GM20000 (cell line): ENCODE results near the gene IGFL4.

Source experiments
- DNase-seq: peaks from one replicate; pipeline ENCODE4 v3.0.0; 2012; ENCODE audit warnings: low spot score
- TF ChIP-seq, protein P1 (sequence below): IDR thresholded peaks from 2 replicates; pipeline ENCODE4 v1.5.1; 2012; ENCODE audit warnings: mild to moderate bottlenecking, control low read depth; ENCODE audit errors: extremely low read depth, missing control alignments

Gene IGFL4

DNA sequence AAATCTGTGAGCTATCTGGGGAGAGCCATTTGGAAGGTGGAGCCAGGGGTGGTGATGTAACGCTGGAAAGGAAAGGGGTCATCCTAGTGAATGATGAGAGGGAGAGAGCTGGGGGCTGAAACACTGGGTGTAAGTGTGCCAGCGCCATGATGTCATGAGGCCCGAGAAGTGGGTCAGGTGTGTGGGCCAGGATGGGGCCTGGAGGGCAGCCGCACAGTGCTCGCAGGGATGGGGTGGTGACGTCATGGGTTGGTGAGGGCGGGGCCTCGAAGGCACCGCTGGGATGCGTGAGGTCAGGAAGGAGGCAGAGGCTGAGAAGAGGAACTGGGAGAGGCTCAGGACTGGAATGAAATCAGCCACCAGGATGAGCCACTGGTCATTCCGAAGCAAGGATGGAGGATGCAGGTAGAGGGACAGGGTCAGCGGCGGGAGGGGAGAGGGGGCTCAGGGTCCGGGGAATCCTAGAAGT lies 41.1 kb downstream of the IGFL4 start:
- DNase-seq, result no peak
- TF ChIP-seq, protein P1, sequence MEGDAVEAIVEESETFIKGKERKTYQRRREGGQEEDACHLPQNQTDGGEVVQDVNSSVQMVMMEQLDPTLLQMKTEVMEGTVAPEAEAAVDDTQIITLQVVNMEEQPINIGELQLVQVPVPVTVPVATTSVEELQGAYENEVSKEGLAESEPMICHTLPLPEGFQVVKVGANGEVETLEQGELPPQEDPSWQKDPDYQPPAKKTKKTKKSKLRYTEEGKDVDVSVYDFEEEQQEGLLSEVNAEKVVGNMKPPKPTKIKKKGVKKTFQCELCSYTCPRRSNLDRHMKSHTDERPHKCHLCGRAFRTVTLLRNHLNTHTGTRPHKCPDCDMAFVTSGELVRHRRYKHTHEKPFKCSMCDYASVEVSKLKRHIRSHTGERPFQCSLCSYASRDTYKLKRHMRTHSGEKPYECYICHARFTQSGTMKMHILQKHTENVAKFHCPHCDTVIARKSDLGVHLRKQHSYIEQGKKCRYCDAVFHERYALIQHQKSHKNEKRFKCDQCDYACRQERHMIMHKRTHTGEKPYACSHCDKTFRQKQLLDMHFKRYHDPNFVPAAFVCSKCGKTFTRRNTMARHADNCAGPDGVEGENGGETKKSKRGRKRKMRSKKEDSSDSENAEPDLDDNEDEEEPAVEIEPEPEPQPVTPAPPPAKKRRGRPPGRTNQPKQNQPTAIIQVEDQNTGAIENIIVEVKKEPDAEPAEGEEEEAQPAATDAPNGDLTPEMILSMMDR, result no peak

GRCh38 chr19:45998834-45999233 lies 42.0 kb downstream of the IGFL4 start:
- TF ChIP-seq, protein P1, result no peak
- DNase-seq, result no peak

DNA sequence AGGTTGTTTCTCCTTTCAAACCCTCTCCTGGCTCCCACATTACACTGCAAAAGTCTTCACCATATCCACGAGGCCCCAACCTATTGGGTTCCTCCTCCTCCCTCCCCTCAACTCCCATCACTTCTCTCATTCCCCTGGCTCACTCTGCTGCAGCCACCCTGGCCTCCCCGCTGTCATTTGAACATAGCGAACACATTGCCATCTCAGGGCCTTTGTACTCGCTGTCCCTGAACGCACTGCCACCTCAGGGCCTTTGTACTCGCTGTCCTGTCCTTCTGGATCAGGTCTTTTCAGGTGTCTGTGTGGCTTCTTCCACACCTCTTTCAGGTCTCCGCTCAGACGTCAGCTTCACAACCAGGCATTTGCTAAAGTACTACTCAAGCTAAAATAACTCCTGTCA lies 43.9 kb downstream of the IGFL4 start:
- TF ChIP-seq, protein P1, result no peak
- no peak for DNase-seq

- TF ChIP-seq, protein P1, result no peak
- DNase-seq, result no peak
These were observed 45.0 kb downstream of the IGFL4 start for GRCh38 chr19:45995715-45996385.

GRCh38 chr19:45994998-45995714 lies 45.6 kb downstream of the IGFL4 start, which contains the start of gene CCDC61:
Gene CCDC61 (plus strand): TSS chr19:45995467. CDS start chr19:46003019, 7,552 bp downstream.
- peak; percentile 97 for DNase-seq
- TF ChIP-seq, protein P1, result no peak

GRCh38 chr19:45994456-45994997 lies 46.3 kb downstream of the IGFL4 start:
- TF ChIP-seq, protein P1, result no peak
- no peak for DNase-seq
